WERI-Rb-1 (cell line): ENCODE data around the gene SLC25A25.
A peak's percentile ranks its signal among the peaks of the same experiment; 100 is the strongest.

Experiments
- DNase-seq: peaks from one replicate; pipeline ENCODE4 v3.0.0-alpha.2; 2020
- H3K27ac ChIP-seq: fragments of 250-450 bp; sonication (Bioruptor Pico); 2 replicates; pipeline ENCODE4 v1.5.1; 2020; ENCODE audit warnings: mild to moderate bottlenecking, moderate library complexity
- H3K27me3 ChIP-seq: fragments of 250-450 bp; sonication (Bioruptor Pico); 2 replicates; pipeline ENCODE4 v1.5.1; 2021; ENCODE audit warnings: mild to moderate bottlenecking, low read depth, moderate library complexity; ENCODE audit not compliant: insufficient read depth, severe bottlenecking
- H3K36me3 ChIP-seq: fragments of 250-450 bp; sonication (Bioruptor Pico); 2 replicates; pipeline ENCODE4 v1.5.1; 2020; ENCODE audit warnings: mild to moderate bottlenecking, moderate library complexity
- H3K4me3 ChIP-seq: 2 replicates; pipeline ENCODE4 v1.5.1; 2011; ENCODE audit warnings: low read depth, mild to moderate bottlenecking, control low read depth, low read length
- H3K9me3 ChIP-seq: fragments of 250-450 bp; sonication (Bioruptor Pico); 2 replicates; pipeline ENCODE4 v1.5.1; 2021; ENCODE audit warnings: mild to moderate bottlenecking, moderate library complexity; ENCODE audit not compliant: severe bottlenecking
- CTCF ChIP-seq: IDR thresholded peaks from 2 replicates; pipeline ENCODE4 v1.5.1; 2011; ENCODE audit warnings: low read depth, mild to moderate bottlenecking, control low read depth, inconsistent platforms, low read length

Gene SLC25A25

DNA sequence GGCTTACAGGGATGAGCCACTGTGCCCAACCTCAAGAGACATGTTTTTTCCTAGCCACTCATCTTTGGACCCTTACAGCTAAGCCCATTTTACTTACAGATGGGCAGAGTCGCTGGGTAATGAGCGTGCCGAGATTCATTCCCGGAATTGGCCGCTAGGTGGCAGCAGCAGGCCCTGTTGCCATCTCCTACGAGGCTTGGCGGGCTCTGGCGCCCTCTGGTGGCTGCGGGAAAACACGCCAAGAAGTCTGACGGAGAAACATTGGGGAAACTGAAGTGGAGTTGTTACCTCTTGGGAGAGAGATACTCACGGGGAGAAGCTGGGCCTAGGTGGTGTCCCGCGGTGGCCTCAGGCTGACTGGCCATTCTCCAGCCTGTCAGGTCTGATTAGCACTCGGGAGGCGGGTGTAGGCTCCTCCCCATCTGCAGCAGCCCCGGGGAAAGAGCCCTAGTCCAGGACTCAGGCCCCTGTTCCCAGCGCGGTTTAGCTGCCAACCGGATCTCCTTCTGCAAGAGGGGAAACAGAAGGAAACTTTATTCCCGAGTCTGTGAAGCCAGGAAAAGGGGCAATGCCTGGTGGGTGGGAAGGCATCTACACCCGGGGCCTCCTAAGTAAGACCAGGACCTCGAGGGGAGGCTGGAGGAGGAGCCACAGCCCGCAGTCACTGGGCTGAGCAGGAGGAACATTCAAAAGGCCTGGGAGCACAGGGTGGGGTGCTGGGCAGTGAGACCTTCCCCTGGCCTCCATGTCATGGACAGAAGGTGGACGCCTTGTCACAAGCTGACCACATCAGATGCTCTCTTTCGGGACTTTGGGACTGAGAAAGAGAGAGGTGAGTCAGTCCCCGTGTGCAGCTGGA is 49.8 kb downstream of the SLC25A25 start:
- peaks cover 6% of the 10 kb centered on the region for H3K9me3 ChIP-seq
- peak; percentile 100 for TF ChIP-seq CTCF
- no peak overlapping the region for H3K27ac ChIP-seq
- peaks cover 43% of the 10 kb centered on the region for H3K36me3 ChIP-seq
- H3K4me3 ChIP-seq, result no peak overlapping the region
- peak; percentile 96 for DNase-seq
- H3K27me3 ChIP-seq, result no peaks in the 10 kb centered on the region

GRCh38 chr9:128118472-128118857 is 50.4 kb downstream of the SLC25A25 start:
- no peak overlapping the region for H3K4me3 ChIP-seq
- peaks cover 4% of the 10 kb centered on the region for H3K9me3 ChIP-seq
- peaks cover 47% of the 10 kb centered on the region for H3K36me3 ChIP-seq
- H3K27ac ChIP-seq, result no peak overlapping the region
- no peak for TF ChIP-seq CTCF
- H3K27me3 ChIP-seq, result no peaks in the 10 kb centered on the region
- DNase-seq, result no peak

- Histone ChIP-seq H3K9me3 (no peaks in the 10 kb centered on the region), H3K27ac (no peak overlapping the region), H3K27me3 (no peaks in the 10 kb centered on the region), H3K36me3 (peaks cover 49% of the 10 kb centered on the region), H3K4me3 (no peak overlapping the region)
- DNase-seq, result no peak
- TF ChIP-seq CTCF, result no peak
These were observed 51.1 kb downstream of the SLC25A25 start for GRCh38 chr9:128118971-128119665.

DNA sequence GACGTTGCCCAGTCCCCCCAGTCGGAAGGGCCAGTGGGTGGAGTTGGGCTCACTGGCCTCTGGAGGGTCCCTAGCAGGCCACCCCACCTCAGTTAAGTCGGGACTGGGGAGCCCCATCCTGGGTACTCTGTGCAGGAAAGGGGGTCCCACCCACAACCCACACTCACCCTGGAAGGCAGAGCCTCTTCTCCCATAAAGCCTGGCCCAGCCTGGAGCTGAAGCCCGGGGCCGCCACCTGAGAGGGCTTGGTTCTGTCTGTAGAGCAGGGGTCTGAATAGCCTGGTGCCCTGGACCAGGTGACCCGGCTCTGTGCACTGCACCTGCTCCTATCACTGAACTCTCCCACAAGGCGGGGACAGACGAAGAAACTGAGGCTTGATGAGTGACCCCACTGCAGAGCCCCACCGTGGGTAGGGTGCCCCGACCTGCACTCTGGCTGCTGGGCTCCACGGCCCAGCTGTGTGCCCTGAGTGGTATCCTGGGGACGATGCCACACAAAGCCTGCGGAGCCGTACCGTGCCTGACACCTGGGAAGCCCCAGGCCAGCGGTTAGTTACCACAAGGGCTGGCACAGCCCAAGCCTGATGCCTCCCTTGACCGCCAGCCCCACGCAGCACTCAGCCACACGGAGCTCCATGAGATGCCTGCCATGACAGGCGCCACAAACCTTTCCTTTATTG is 52.2 kb downstream of the SLC25A25 start:
- Histone ChIP-seq H3K36me3 (peaks cover 51% of the 10 kb centered on the region), H3K9me3 (no peaks in the 10 kb centered on the region), H3K27ac (no peak overlapping the region), H3K4me3 (no peak overlapping the region), H3K27me3 (no peaks in the 10 kb centered on the region)
- no peak for TF ChIP-seq CTCF
- no peak for DNase-seq

DNA sequence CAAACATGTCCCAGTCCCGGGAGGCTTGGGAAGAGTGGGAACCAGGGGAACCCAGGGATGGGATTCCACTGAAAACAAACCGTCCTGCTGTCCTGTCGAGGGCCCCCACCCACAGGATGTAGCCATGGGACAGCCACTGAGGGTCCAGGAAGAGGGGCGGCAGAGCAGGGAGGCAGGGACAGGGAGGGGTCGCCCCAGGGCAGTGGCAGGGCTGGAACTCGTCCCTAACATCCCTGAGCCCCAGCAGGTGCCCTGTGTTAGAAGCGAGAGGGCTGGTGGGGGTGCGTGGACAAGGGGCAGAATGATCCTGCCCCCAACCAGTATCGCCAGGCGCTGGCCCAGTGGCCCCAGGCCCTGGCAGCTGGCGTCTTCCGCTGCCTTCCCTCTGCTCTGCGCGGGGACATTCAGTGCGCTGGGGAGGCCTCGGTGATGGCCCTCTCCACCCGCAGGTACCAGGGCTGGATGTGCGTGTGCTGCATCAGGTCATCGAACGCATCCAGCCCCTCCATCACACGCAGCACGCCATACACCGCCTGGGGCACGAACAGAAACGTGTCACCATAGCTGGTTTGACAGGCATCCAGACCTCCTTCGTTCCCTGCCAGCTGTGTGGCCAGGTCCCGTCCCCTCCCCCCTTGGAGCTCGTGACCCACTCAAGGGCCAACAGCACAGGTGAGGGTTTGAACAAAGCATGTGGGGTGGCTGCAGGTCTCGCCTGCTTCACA is 52.9 kb downstream of the SLC25A25 start:
- no peak for DNase-seq
- peaks cover 53% of the 10 kb centered on the region for H3K36me3 ChIP-seq

More for the DNA sequence above, 52.9 kb downstream of the SLC25A25 start:
- Histone ChIP-seq H3K9me3 (no peaks in the 10 kb centered on the region), H3K27ac (no peak overlapping the region), H3K4me3 (no peak overlapping the region), H3K27me3 (no peaks in the 10 kb centered on the region)
- TF ChIP-seq CTCF, result no peak
